H9 (cell line): ENCODE measurements around the gene CDKAL1. TPM values are rescaled to one million over a fixed set of nuclear protein-coding genes. Genes with fewer than 3 reads are reported as not detected.
A peak's percentile ranks its signal among the peaks of the same experiment; 100 is the strongest.

Source experiments
- DNase-seq: peaks from one replicate; pipeline ENCODE4 v3.0.0-alpha.2; 2017
- H2AFZ ChIP-seq: one replicate; pipeline ENCODE4 v1.6.1; 2013; ENCODE audit warnings: mild to moderate bottlenecking, low read length, control low read depth, moderate library complexity
- H2AK5ac ChIP-seq: 2 replicates; pipeline ENCODE4 v1.6.1; 2013; ENCODE audit warnings: low read length, control low read depth, mixed read lengths; ENCODE audit not compliant: insufficient read length
- H2BK120ac ChIP-seq: one replicate; pipeline ENCODE4 v1.6.1; 2013; ENCODE audit warnings: low read depth, mild to moderate bottlenecking, low read length, control low read depth, inconsistent platforms; ENCODE audit not compliant: poor library complexity, severe bottlenecking
- H2BK12ac ChIP-seq: 2 replicates; pipeline ENCODE4 v1.6.1; 2013; ENCODE audit warnings: low read length, control low read depth, mixed read lengths, low read depth; ENCODE audit not compliant: insufficient read length
- H2BK15ac ChIP-seq: 2 replicates; pipeline ENCODE4 v1.6.1; 2013; ENCODE audit warnings: low read depth, low read length, control low read depth
- H2BK20ac ChIP-seq: one replicate; pipeline ENCODE4 v1.6.1; 2013; ENCODE audit warnings: low read depth, mild to moderate bottlenecking, low read length, control low read depth, inconsistent platforms; ENCODE audit not compliant: poor library complexity, severe bottlenecking
- H2BK5ac ChIP-seq: 2 replicates; pipeline ENCODE4 v1.6.1; 2013; ENCODE audit warnings: low read length, control low read depth, mixed read lengths; ENCODE audit not compliant: insufficient read length
- H3K14ac ChIP-seq: 2 replicates; pipeline ENCODE4 v1.6.1; 2013; ENCODE audit warnings: low read length, control low read depth; ENCODE audit not compliant: insufficient read depth
- H3K18ac ChIP-seq: 2 replicates; pipeline ENCODE4 v1.6.1; 2013; ENCODE audit warnings: low read depth, mild to moderate bottlenecking, mixed read lengths, low read length, control low read depth; ENCODE audit not compliant: insufficient read length
- H3K23ac ChIP-seq: 2 replicates; pipeline ENCODE4 v1.6.1; 2013; ENCODE audit warnings: low read length, control low read depth, mixed read lengths, low read depth; ENCODE audit not compliant: insufficient read length
- H3K23me2 ChIP-seq: 2 replicates; pipeline ENCODE4 v1.6.1; 2013; ENCODE audit warnings: low read depth, mild to moderate bottlenecking, mixed read lengths, low read length, control low read depth; ENCODE audit not compliant: insufficient read length, poor library complexity, severe bottlenecking
- H3K27ac ChIP-seq: 2 replicates; pipeline ENCODE4 v1.5.1; 2013; ENCODE audit warnings: low read length, control low read depth, mixed read lengths, low read depth; ENCODE audit not compliant: insufficient read length
- H3K27me3 ChIP-seq: 2 replicates; pipeline ENCODE4 v1.6.1; 2013; ENCODE audit warnings: low read length, control low read depth, inconsistent platforms; ENCODE audit not compliant: insufficient read depth
- H3K4ac ChIP-seq: 2 replicates; pipeline ENCODE4 v1.6.1; 2013; ENCODE audit warnings: low read depth, mild to moderate bottlenecking, control low read depth, inconsistent platforms, low read length, moderate library complexity
- H3K4me1 ChIP-seq: 2 replicates; pipeline ENCODE4 v1.6.1; 2013; ENCODE audit warnings: low read length, control low read depth, inconsistent platforms; ENCODE audit not compliant: insufficient read depth
- H3K4me2 ChIP-seq: 2 replicates; pipeline ENCODE4 v1.6.1; 2013; ENCODE audit warnings: low read length, control low read depth, mixed read lengths; ENCODE audit not compliant: insufficient read length, insufficient read depth
- H3K56ac ChIP-seq: 2 replicates; pipeline ENCODE4 v1.6.1; 2013; ENCODE audit warnings: low read depth, mild to moderate bottlenecking, mixed read lengths, low read length, control low read depth; ENCODE audit not compliant: insufficient read length
- H3K79me1 ChIP-seq: 2 replicates; pipeline ENCODE4 v1.6.1; 2013; ENCODE audit warnings: low read depth, mild to moderate bottlenecking, moderate library complexity, low read length, control low read depth, inconsistent platforms; ENCODE audit not compliant: insufficient read depth, poor library complexity, severe bottlenecking
- H3K79me2 ChIP-seq: 2 replicates; pipeline ENCODE4 v1.6.1; 2013; ENCODE audit warnings: low read length, control low read depth, inconsistent platforms; ENCODE audit not compliant: insufficient read depth
- H3K9ac ChIP-seq: 2 replicates; pipeline ENCODE4 v1.6.1; 2013; ENCODE audit warnings: low read length, control low read depth, mixed read lengths; ENCODE audit not compliant: insufficient read length; ENCODE audit errors: extremely low read depth
- H3K9me3 ChIP-seq: one replicate; pipeline ENCODE4 v1.6.1; 2013; ENCODE audit warnings: low read depth, low read length, inconsistent platforms; ENCODE audit not compliant: control insufficient read depth
- H3T11ph ChIP-seq: one replicate; pipeline ENCODE4 v1.6.1; 2013; ENCODE audit warnings: mild to moderate bottlenecking, low read length, control low read depth, inconsistent platforms
- H4K20me1 ChIP-seq: one replicate; pipeline ENCODE4 v1.6.1; 2013; ENCODE audit not compliant: control insufficient read depth, insufficient read length, insufficient read depth
- H4K5ac ChIP-seq: 2 replicates; pipeline ENCODE4 v1.6.1; 2013; ENCODE audit warnings: low read depth, mild to moderate bottlenecking, mixed read lengths, low read length, control low read depth; ENCODE audit not compliant: insufficient read length
- H4K8ac ChIP-seq: replicated peaks from 2 replicates; pipeline ENCODE4 v1.6.1; 2013; ENCODE audit warnings: low read length, control low read depth, mixed read lengths, low read depth; ENCODE audit not compliant: insufficient read length
- H4K91ac ChIP-seq: 2 replicates; pipeline ENCODE4 v1.6.1; 2013; ENCODE audit warnings: low read depth, mild to moderate bottlenecking, moderate library complexity, mixed read lengths, low read length, control low read depth; ENCODE audit not compliant: insufficient read length
- H3K27ac Mint-ChIP-seq, 3 experiments: 2 replicates in 2 of 3; 3 replicates in 1 of 3; pipeline ENCODE4 v1.8.0; 2020 to 2021; ENCODE audit warnings: mixed read lengths in 3 of 3, mild to moderate bottlenecking in 1 of 3, moderate library complexity in 1 of 3
- H3K27me3 Mint-ChIP-seq: 2 replicates; pipeline ENCODE4 v1.8.0; 2021; ENCODE audit warnings: low read depth, mild to moderate bottlenecking, moderate library complexity, mixed read lengths
- H3K36me3 Mint-ChIP-seq, 3 experiments: 2 replicates in 2 of 3; 3 replicates in 1 of 3; pipeline ENCODE4 v1.8.0; 2020 to 2021; ENCODE audit warnings: low read depth in 3 of 3, mixed read lengths in 3 of 3; ENCODE audit not compliant: insufficient read depth in 1 of 3
- H3K4me1 Mint-ChIP-seq, 2 experiments: 2 replicates each; pipeline ENCODE4 v1.8.0; 2020; ENCODE audit warnings: mixed read lengths in 2 of 2
- H3K4me3 Mint-ChIP-seq, 2 experiments: 2 replicates in 1 of 2; 3 replicates in 1 of 2; pipeline ENCODE4 v1.8.0; 2020 to 2021; ENCODE audit warnings: mild to moderate bottlenecking in 2 of 2, mixed read lengths in 2 of 2, moderate library complexity in 1 of 2
- H3K9me3 Mint-ChIP-seq, 2 experiments: 2 replicates in 1 of 2; 3 replicates in 1 of 2; pipeline ENCODE4 v1.8.0; 2020; ENCODE audit warnings: mild to moderate bottlenecking in 2 of 2, mixed read lengths in 2 of 2, moderate library complexity in 1 of 2
- CTCF ChIP-seq: fragments of 200-600 bp; sonication (generic); conservative IDR thresholded peaks from 3 replicates; pipeline ENCODE4 v1.8.0; 2021; ENCODE audit warnings: antibody characterized with exemption, mild to moderate bottlenecking
- WGBS: extraction: QIAGEN DNeasy Blood & Tissue Kit; methylation state at CpG from one replicate; pipeline ENCODE4 v1.1.7; 2013; ENCODE audit warnings: missing lambda C conversion rate, low lambda C conversion rate, mixed read lengths; ENCODE audit not compliant: insufficient read length; ENCODE audit errors: extremely low coverage; 5-methylcytosine and 5-hydroxymethylcytosine counted together
- total RNA-seq: library from RNA; stranded (reverse); gene quantifications from 2 replicates; pipeline ENCODE4 v1.2.1, GENCODE V29; 2021

CDKAL1 gene
- total RNA-seq, 1 experiment from 2014 or later = 23.0 TPM

GRCh38 chr6:21180800-21181337, 646.6 kb downstream of the CDKAL1 start:
- Histone ChIP-seq H4K8ac (no peak overlapping the region), H3K79me1 (no peaks in the 10 kb centered on the region), H2BK15ac (no peak overlapping the region), H2BK120ac (no peak overlapping the region), H2AK5ac (no peak overlapping the region), H4K91ac (no peak overlapping the region), H3K9me3 (peaks cover 6% of the 10 kb centered on the region), H2BK5ac (no peak overlapping the region), H3K18ac (no peak overlapping the region), H2BK20ac (peak overlapping the region; percentile 26), H3K27ac (no peak overlapping the region), H3K14ac (no peak overlapping the region), H3K4me2 (no peak overlapping the region), H2BK12ac (no peak overlapping the region), H3K27me3 (no peaks in the 10 kb centered on the region), H3K23me2 (no peaks in the 10 kb centered on the region), H3K56ac (no peak overlapping the region), H2AFZ (no peak overlapping the region), H3T11ph (no peak overlapping the region), H4K5ac (no peak overlapping the region), H3K9ac (no peak overlapping the region), H3K23ac (no peak overlapping the region), H3K4ac (no peak overlapping the region), H4K20me1 (no peaks in the 10 kb centered on the region), H3K4me1 (peaks cover 5% of the 10 kb centered on the region; the same call in 1 of the 2 replicates), H3K79me2 (no peaks in the 10 kb centered on the region; the same call in 1 of the 2 replicates)
- H3K27me3 Mint-ChIP-seq = no peaks in the 10 kb centered on the region
- H3K9me3 Mint-ChIP-seq = peaks cover 12 to 15% of the 10 kb centered on the region in 2 experiments
- peaks cover 34 to 37% of the 10 kb centered on the region in 2 experiments for H3K4me1 Mint-ChIP-seq
- no CpG with 5 or more reads among the region's 4 CpGs for WGBS
- no peak for TF ChIP-seq CTCF
- H3K27ac Mint-ChIP-seq = 0 out of 7 replicates have a peak overlapping the region, but pooled peaks of 1 of the 3 experiments have one; percentile 29
- no peak overlapping the region for H3K4me3 Mint-ChIP-seq
- no peak for DNase-seq
- peaks cover 12 to 27% (median 17%) of the 10 kb centered on the region in 3 experiments for H3K36me3 Mint-ChIP-seq
